HL-60/S4 treated with phorbol 12-myristate 13-acetate at 8.2 ng/mL for 4 days and 3 days (cell line): ENCODE measurements around the gene DHRSX.
"Not testable (repeated sequence)": the region's sequence is repeated elsewhere in the genome, so short reads cannot be mapped to it uniquely, and the experiment has no call there.

ENCODE experiments used
- in situ Hi-C: fragments of 300-500 bp; cut with MboI; formaldehyde crosslinking; loops from 2 replicates; pipeline ENCODE4 v1.15.0; 2022; ENCODE audit warnings: low sequenced_read_pairs

Gene DHRSX

GRCh38 chrX:2520539-2520938 is 19.8 kb upstream of the DHRSX start:
- in situ Hi-C loops = no loop called here

DNA sequence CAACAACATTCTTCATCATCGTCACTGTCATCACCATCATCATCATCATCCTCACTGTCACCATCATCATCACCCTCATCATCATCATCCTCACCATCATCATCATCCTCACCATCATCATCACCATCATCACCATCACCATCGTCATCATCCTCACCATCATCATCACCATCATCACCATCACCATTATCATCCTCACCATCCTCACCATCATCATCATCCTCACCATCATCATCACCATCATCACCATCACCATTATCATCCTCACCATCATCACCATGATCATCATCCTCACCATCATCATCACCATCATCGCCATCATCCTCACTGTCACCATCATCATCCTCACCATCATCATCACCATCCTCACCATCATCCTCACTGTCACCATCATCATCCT is 18.9 kb upstream of the DHRSX start:
- in situ Hi-C loops = not testable (repeated sequence)

- in situ Hi-C loops = no loop called here
These were observed 16.3 kb upstream of the DHRSX start for GRCh38 chrX:2517055-2517454.

DNA sequence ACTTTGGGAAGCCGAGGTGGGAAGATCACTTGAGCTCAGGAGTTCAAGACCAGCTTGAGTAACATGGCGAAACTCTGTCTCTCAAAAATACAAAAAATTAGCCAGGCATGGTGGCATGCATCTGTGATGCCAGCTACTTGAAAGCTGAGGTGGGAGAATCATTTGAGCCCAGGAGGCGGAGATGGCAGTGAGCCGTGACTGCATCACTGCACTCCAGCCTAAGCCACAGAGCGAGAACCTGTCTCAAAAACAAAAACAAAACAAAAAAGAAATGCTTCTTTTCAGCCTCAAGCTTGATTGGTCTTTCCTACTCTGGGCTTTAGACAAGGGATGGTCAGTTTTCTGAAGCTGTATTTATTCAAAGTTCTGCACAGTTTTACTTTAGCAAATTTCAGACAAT is 15.8 kb upstream of the DHRSX start:
- in situ Hi-C loops = no loop called here

DNA sequence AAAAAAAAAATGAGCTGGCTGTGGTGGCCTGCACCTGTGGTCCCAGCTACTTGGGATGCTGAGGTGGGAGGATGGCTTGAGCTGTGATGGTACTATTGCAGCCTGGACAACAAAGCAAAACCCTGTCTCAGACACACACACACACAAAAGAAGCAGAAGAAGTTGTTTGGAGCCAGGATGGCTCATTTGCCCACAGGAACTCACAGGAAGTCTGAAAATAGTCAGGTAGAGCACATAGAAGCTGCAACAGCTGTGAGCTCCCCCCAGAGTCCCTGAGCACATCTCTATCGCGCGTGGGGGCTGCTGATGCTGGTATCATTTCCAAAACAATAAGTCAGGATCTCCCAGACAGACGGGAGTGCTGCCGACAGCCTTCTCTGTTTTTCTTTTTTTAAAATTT is 13.4 kb upstream of the DHRSX start:
- in situ Hi-C loops = no loop called here

DNA sequence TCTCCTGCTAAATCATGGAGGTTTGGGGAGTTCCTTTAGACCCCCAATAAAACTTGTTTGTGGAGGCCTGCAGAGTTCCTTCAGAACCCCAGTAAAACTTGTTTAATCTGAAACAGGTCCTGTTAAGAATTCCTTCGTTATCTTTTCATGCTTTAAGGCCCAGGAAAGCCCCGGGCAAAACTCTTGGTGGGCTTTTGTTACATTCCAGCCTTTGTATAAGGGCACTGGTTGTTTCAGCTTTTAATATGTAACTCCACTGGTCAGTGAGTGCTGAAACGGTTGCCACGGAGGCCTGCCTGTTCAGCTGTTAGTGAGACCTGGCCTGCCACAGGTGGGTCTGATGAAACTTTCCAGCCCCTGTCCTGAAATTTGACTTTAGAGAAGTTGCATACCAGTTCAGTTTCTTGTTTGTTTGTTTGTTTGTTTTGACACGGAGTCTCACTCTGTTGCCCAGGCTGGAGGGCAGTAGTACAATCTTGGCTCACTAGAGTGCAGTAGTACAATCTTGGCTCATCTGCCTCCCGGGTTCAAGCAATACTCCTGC is 12.4 kb upstream of the DHRSX start:
- in situ Hi-C loops = no loop called here

GRCh38 chrX:2512501-2512900 is 11.7 kb upstream of the DHRSX start:
- in situ Hi-C loops = no loop called here

- in situ Hi-C loops = no loop called here
These were observed 10.6 kb upstream of the DHRSX start for GRCh38 chrX:2511326-2511725.

GRCh38 chrX:2508648-2509335 is 8.0 kb upstream of the DHRSX start:
- in situ Hi-C loops = no loop called here

DNA sequence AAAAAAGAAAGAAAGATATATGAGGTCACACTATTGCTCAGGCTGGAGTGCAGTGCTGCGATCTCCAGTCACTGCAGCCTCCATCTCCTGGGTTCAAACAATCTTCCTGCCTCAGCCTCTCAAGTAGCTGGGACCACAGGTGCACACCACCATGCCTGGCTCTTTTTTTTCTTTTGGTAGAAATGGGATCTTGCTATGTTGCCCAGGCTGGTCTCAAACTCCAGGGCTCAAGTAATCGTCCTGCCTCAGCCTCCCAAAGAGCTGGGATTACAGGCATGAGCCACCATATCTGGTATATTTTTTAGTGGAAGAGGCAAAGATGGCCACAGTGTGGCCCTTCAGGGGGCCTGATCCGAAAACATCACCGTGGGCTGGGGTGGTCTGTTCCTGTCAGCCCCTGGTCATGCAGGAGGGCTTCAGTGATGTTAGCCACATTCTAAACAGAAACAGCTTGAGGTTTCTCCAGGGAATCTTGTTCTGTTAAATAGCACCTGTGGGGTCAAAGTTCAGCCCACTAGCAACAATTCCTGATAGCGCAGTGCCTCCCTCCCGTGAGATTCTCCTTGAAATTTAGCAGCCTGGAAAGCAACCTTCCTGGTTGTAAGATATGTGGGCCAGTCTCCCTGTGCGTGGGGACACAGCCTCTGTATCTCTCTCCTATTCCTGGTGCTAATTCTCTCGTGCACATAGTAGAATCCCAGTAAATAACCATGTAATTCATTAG is 7.3 kb upstream of the DHRSX start:
- in situ Hi-C loops = no loop called here

GRCh38 chrX:2507196-2507595 is 6.4 kb upstream of the DHRSX start:
- in situ Hi-C loops = no loop called here

- in situ Hi-C loops = not testable (repeated sequence)
These were observed 4.6 kb upstream of the DHRSX start for GRCh38 chrX:2505341-2505740.

DNA sequence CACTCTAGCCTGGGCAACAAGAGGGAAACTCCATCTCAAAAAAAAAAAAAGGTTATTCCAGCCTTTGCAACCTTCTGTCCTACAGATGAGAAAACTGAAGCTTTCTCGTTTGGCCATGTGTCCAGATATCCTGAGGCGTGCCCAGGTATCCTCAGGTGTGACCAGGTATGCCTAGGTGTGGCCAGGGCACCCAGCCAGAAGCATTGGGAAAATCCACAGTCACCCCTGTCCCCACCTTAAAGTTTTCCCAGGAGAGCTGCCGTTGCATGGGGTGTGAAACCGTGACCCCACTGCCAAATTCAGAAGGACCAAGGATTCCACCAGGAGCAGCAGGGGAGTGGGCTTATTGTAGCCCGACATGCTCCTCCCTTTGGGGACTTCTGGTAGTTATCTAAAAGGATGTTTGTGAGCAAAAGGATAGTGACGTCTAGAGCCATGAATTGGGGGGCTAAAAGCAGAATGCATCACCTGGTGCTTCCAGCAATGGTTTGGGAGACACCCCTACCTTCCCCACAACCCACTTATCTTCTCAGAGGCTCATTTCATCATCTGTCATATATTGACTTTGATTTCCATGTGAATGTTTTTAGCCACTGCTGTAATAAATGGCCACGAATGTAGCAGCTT is 4.0 kb upstream of the DHRSX start:
- in situ Hi-C loops = no loop called here

DNA sequence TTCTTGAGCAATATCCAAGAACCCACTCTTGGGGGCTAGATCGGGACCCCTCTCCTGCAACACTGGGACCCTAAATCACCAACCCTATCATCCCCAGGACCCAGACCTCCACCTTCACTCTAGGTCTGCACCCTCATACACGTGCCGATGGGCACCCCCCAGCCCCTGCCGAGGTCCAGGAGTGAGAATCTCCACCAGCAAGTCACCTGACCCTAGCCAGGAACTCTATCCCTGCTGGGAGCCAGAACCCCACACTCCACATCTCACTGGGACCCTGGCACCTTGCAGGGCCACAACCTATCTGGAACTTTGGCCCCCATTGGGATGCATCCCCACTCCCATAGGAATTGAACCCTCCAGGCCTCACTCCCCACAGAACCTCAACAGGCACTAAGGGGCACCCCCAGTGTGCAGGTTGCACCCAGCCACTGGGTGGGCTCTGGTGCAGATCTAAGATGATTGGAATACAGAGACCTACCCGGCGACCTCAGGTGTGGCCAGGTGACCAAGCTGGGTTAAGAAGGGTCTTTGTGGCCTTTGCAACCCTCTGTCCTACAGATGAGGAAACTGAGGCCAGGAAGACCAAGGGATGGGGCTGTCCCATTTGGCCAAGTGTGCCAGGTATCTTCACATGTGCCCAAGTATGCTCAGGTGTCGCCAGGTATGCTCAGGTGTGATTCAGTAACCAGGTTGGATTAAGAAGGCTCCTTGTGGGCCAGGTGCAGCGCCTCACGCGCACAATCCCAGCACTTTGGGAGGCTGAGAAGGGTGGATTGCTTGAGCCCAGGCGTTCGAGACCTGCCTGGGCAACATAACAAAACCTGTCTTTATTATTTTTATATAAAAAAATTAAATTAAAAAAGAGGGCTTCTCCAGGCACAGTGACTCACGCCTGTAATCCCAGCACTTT is 3.1 kb upstream of the DHRSX start:
- in situ Hi-C loops = no loop called here

GRCh38 chrX:2502668-2503519 is 2.1 kb upstream of the DHRSX start:
- in situ Hi-C loops = no loop called here

- in situ Hi-C loops = no loop called here
These were observed 1.4 kb upstream of the DHRSX start for GRCh38 chrX:2502120-2502667.

DNA sequence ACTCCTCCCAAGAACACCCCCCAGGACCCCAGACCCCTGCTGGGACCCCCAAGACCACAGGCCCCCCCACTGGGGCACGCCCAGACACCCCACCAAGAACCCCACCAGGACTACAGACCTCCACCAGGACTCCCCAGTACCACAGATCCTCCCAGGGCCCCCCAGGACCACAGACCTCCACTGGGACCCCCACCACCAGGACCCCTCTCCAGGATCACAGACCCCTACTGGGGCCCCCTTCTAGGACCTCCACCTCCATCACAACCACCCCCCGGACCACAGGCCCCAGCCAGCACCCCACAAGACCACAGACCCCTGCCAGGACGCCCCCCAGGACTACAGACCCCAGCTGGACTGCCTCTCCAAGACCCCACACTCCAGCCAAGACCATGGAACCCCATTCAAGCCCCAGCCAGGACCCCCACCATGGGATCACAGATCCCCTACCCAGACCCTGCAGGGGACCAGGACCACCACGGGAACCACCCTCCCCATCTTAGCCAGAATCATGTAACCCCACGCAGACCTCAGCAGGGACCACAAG is 855 bp upstream of the DHRSX start:
- in situ Hi-C loops = no loop called here

DNA sequence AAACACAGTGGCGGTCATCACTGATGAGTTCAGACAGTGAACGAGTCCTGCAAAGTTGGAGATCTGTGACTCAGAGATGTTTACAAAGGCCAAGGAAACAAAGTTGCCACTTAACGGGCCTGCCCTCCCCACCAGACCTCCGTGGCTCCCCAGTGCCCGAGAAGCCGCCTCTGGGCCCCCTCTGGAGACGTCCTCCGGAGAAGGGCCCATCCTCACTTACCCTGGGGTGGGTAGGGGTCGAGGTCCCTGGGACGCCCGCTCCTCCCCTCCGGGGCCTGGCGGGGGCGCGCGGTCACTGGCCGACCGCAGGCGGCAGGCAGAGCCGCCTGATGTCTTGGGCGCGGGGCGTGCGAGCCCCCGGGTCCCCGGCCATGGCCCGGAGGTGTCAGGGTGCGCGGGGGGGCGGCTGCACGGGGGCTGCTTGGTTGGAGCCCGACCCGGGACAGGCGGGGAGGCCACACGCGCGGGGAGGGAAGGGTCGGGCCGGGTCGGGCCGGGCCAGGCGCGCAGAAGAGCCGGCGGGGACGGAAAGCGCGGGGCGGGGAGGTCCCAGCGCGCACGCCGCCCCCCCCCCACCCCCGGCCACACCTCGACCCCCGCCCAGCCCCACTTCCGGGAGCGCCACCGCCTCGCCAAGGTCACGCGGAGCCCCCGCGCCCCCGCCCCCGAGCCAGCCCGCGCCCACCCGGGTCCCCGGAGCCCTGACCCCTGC is 529 bp downstream of the DHRSX start:
- in situ Hi-C loops = no loop called here

DNA sequence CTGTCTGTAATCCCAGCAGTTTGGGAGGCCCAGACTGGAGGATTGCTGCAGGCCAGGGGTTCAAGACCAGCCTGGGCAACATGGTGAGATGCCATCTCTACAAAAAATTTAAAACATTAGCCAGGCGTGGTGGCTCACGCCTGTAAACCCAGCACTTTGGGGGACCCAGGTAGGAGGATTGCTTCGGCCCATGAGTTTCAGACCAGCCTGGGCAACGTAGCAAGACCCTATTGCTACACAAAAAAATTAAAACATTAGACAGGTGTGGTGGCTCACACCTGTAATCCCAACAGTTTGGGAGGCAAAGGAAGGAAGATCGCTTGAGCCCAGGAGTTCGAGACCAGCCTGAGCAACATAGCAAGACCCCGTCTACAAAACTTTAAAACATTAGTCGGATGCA is 1.3 kb downstream of the DHRSX start:
- in situ Hi-C loops = no loop called here
